Endodermal cell (in vitro differentiated cells): ENCODE measurements around the gene FOXR1. TPM values are rescaled to one million over a fixed set of nuclear protein-coding genes. Genes with fewer than 3 reads are reported as not detected.
"Not testable (repeated sequence)": the region's sequence is repeated elsewhere in the genome, so short reads cannot be mapped to it uniquely, and the experiment has no call there.

Source experiments
- DNase-seq: peaks from one replicate; pipeline ENCODE4 v3.0.0-alpha.2; 2017
- H3K27ac ChIP-seq: 2 replicates; pipeline ENCODE4 v1.5.1; 2013; ENCODE audit warnings: mild to moderate bottlenecking, low read depth, low read length, moderate library complexity
- H3K27me3 ChIP-seq: 2 replicates; pipeline ENCODE4 v1.6.1; 2013; ENCODE audit warnings: mild to moderate bottlenecking, low read length, moderate library complexity; ENCODE audit not compliant: insufficient read depth, control insufficient read depth, poor library complexity, severe bottlenecking
- H3K36me3 ChIP-seq: 2 replicates; pipeline ENCODE4 v1.7.0; 2013; ENCODE audit warnings: mild to moderate bottlenecking, low read length, moderate library complexity; ENCODE audit not compliant: control insufficient read depth, insufficient read depth
- H3K4me1 ChIP-seq: one replicate; pipeline ENCODE4 v1.7.0; 2013; ENCODE audit warnings: low read length; ENCODE audit not compliant: control insufficient read depth, insufficient read depth
- H3K4me3 ChIP-seq: 2 replicates; pipeline ENCODE4 v1.5.1; 2013; ENCODE audit warnings: mild to moderate bottlenecking, low read length, moderate library complexity
- H3K9ac ChIP-seq: 2 replicates; pipeline ENCODE4 v1.6.1; 2013; ENCODE audit warnings: mild to moderate bottlenecking, low read length, moderate library complexity; ENCODE audit not compliant: poor library complexity, severe bottlenecking; ENCODE audit errors: extremely low read depth
- H3K9me3 ChIP-seq: 2 replicates; pipeline ENCODE4 v1.6.1; 2013; ENCODE audit warnings: mild to moderate bottlenecking, low read length, moderate library complexity; ENCODE audit not compliant: control insufficient read depth
- H3K27ac Mint-ChIP-seq: 2 replicates; pipeline ENCODE4 v1.8.0; 2020; ENCODE audit warnings: mixed read lengths
- H3K27me3 Mint-ChIP-seq: 2 replicates; pipeline ENCODE4 v1.8.0; 2021; ENCODE audit warnings: mild to moderate bottlenecking, mixed read lengths; ENCODE audit not compliant: insufficient read depth
- H3K36me3 Mint-ChIP-seq: 2 replicates; pipeline ENCODE4 v1.8.0; 2020; ENCODE audit warnings: low read depth, mixed read lengths
- H3K4me1 Mint-ChIP-seq: 2 replicates; pipeline ENCODE4 v1.8.0; 2020; ENCODE audit warnings: mixed read lengths
- H3K4me3 Mint-ChIP-seq: 2 replicates; pipeline ENCODE4 v1.8.0; 2020; ENCODE audit warnings: mild to moderate bottlenecking, moderate library complexity, mixed read lengths
- H3K9me3 Mint-ChIP-seq: 2 replicates; pipeline ENCODE4 v1.8.0; 2020; ENCODE audit warnings: mild to moderate bottlenecking, mixed read lengths
- CTCF ChIP-seq: fragments of 200-600 bp; sonication (generic); conservative IDR thresholded peaks from 2 replicates; pipeline ENCODE4 v1.5.0; 2021; ENCODE audit warnings: antibody characterized with exemption, mild to moderate bottlenecking
- WGBS, 2 experiments: methylation state at CpG; one replicate each; pipeline versions ENCODE4 v1.1.5 to v1.1.7; 2013; ENCODE audit warnings: missing lambda C conversion rate in 2 of 2, mixed read lengths in 1 of 2; ENCODE audit not compliant: insufficient coverage in 1 of 2, insufficient read length in 1 of 2; 5-methylcytosine and 5-hydroxymethylcytosine counted together
- total RNA-seq, 2 donors: library from RNA; stranded (reverse); fragmentation: NEBNext Ultra II Directional in 1 of 2; extraction: Animal tissue kit (Norgen Biotek cat#: 25700) in 1 of 2; gene quantifications; 2 replicates in 1 of 2; 3 replicates in 1 of 2; pipeline ENCODE4 v1.2.1, GENCODE V29; 2021

FOXR1 gene
- total RNA-seq, 2 donors from 2014 or later, result not detected

- DNase-seq, result no peak
- Histone ChIP-seq H3K27me3 (peaks cover 13% of the 10 kb centered on the region), H3K4me3 (no peak overlapping the region), H3K36me3 (no peaks in the 10 kb centered on the region), H3K9ac (no peak overlapping the region), H3K4me1 (no peaks in the 10 kb centered on the region), H3K27ac (no peak overlapping the region), H3K9me3 (no peaks in the 10 kb centered on the region)
- Mint-ChIP-seq H3K4me3 (no peak overlapping the region), H3K4me1 (peaks cover 3% of the 10 kb centered on the region), H3K27ac (no peak overlapping the region), H3K9me3 (no peaks in the 10 kb centered on the region), H3K36me3 (no peaks in the 10 kb centered on the region), H3K27me3 (peaks cover 52% of the 10 kb centered on the region)
- 89 to 100% methylated on average over 2 of the region's 2 CpGs for WGBS, 2 experiments
- TF ChIP-seq CTCF, result no peak
Measured at GRCh38 chr11:118958577-118958976, 13.0 kb upstream of the FOXR1 start.

GRCh38 chr11:118961189-118961588 lies 10.4 kb upstream of the FOXR1 start:
- no peak overlapping the region for H3K4me3 Mint-ChIP-seq

GRCh38 chr11:118961591-118961990 lies 10.0 kb upstream of the FOXR1 start:
- no peaks in the 10 kb centered on the region for H3K4me1 Mint-ChIP-seq
- no peak for TF ChIP-seq CTCF
- peaks cover 6% of the 10 kb centered on the region for H3K27me3 ChIP-seq
- no peaks in the 10 kb centered on the region for H3K4me1 ChIP-seq
- no peak overlapping the region for H3K9ac ChIP-seq
- WGBS, 2 experiments, result 83 to 86% methylated on average over 9 to 11 of the region's 11 CpGs
- H3K4me3 Mint-ChIP-seq, result no peak overlapping the region
- peak; percentile 60 for DNase-seq
- no peaks in the 10 kb centered on the region for H3K36me3 ChIP-seq
- no peak overlapping the region for H3K27ac Mint-ChIP-seq
- H3K27me3 Mint-ChIP-seq, result peaks cover 26% of the 10 kb centered on the region
- no peaks in the 10 kb centered on the region for H3K9me3 Mint-ChIP-seq
- H3K36me3 Mint-ChIP-seq, result no peaks in the 10 kb centered on the region
- no peaks in the 10 kb centered on the region for H3K9me3 ChIP-seq
- no peak overlapping the region for H3K4me3 ChIP-seq
- no peak overlapping the region for H3K27ac ChIP-seq

More at GRCh38 chr11:118961189-118961588, 10.4 kb upstream of the FOXR1 start:
- no peak overlapping the region for H3K9ac ChIP-seq
- H3K27me3 ChIP-seq, result peaks cover 6% of the 10 kb centered on the region
- 90 to 92% methylated on average over 2 to 5 of the region's 5 CpGs for WGBS, 2 experiments
- H3K4me3 ChIP-seq, result no peak overlapping the region
- Mint-ChIP-seq H3K9me3 (no peaks in the 10 kb centered on the region), H3K27ac (no peak overlapping the region), H3K36me3 (no peaks in the 10 kb centered on the region), H3K27me3 (peaks cover 30% of the 10 kb centered on the region), H3K4me1 (no peaks in the 10 kb centered on the region)
- no peak for DNase-seq
- no peak overlapping the region for H3K27ac ChIP-seq
- H3K9me3 ChIP-seq, result no peaks in the 10 kb centered on the region
- H3K36me3 ChIP-seq, result no peaks in the 10 kb centered on the region
- H3K4me1 ChIP-seq, result no peaks in the 10 kb centered on the region
- no peak for TF ChIP-seq CTCF

GRCh38 chr11:118969508-118969907 lies 2.1 kb upstream of the FOXR1 start:
- not testable (repeated sequence) for H3K9me3 ChIP-seq, H3K4me3 ChIP-seq, H3K27me3 ChIP-seq, H3K27ac ChIP-seq, H3K4me3 Mint-ChIP-seq, DNase-seq, H3K4me1 Mint-ChIP-seq, H3K9ac ChIP-seq, H3K9me3 Mint-ChIP-seq, H3K27me3 Mint-ChIP-seq, H3K36me3 ChIP-seq, H3K27ac Mint-ChIP-seq, H3K36me3 Mint-ChIP-seq, H3K4me1 ChIP-seq
- WGBS, 2 experiments, result 85 to 100% methylated on average over 1 to 2 of the region's 2 CpGs
